NCI-H524 (cell line): ENCODE results near the gene APBA2.

Experiments used
- DNase-seq, 2 experiments: peaks; one replicate each; lab custom pipeline; 2025; lab: John Stamatoyannopoulos, UW

Gene APBA2

GRCh38 chr15:28935316-28935715 is 49.5 kb downstream of the APBA2 start:
- no peak for DNase-seq

- DNase-seq = no peak
These were observed 50.3 kb downstream of the APBA2 start for GRCh38 chr15:28936081-28936480.

- DNase-seq = no peak
These were observed 50.7 kb downstream of the APBA2 start for GRCh38 chr15:28936481-28936881.

GRCh38 chr15:28937271-28937670 is 51.5 kb downstream of the APBA2 start:
- no peak for DNase-seq

- DNase-seq = no peak
These were observed 56.3 kb downstream of the APBA2 start for GRCh38 chr15:28942046-28942445.

- DNase-seq = no peak
These were observed 56.8 kb downstream of the APBA2 start for GRCh38 chr15:28942571-28942970.

- no peak for DNase-seq
These were observed 57.4 kb downstream of the APBA2 start for GRCh38 chr15:28943146-28943545.

- no peak for DNase-seq
These were observed 57.9 kb downstream of the APBA2 start for GRCh38 chr15:28943611-28944230.

GRCh38 chr15:28944286-28944685 is 58.5 kb downstream of the APBA2 start:
- DNase-seq = no peak

- no peak for DNase-seq
These were observed 59.0 kb downstream of the APBA2 start for GRCh38 chr15:28944696-28945300.

- DNase-seq = no peak
These were observed 60.0 kb downstream of the APBA2 start for GRCh38 chr15:28945626-28946230.

- no peak for DNase-seq
These were observed 61.0 kb downstream of the APBA2 start for GRCh38 chr15:28946803-28947202.

- no peak for DNase-seq
These were observed 61.5 kb downstream of the APBA2 start for GRCh38 chr15:28947221-28947674.

GRCh38 chr15:28948036-28948435 is 62.3 kb downstream of the APBA2 start:
- no peak for DNase-seq

GRCh38 chr15:28950916-28951315 is 65.1 kb downstream of the APBA2 start:
- no peak for DNase-seq

- DNase-seq = peak; percentile 97 to 99
These were observed 67.1 kb downstream of the APBA2 start for GRCh38 chr15:28952666-28953491.

GRCh38 chr15:28953573-28954195 is 67.9 kb downstream of the APBA2 start:
- DNase-seq = no peak

- DNase-seq = no peak
These were observed 68.8 kb downstream of the APBA2 start for GRCh38 chr15:28954466-28955159.

- peak in 1 of 2 experiments; percentile 30 for DNase-seq
These were observed 69.6 kb downstream of the APBA2 start for GRCh38 chr15:28955160-28955992.

GRCh38 chr15:28955993-28956421 is 70.2 kb downstream of the APBA2 start:
- DNase-seq = no peak

GRCh38 chr15:28956491-28956890 is 70.7 kb downstream of the APBA2 start:
- no peak for DNase-seq
